Neural progenitor cell (in vitro differentiated cells): ENCODE data around the gene RNF217.
"Not testable (repeated sequence)": the region's sequence is repeated elsewhere in the genome, so short reads cannot be mapped to it uniquely, and the experiment has no call there.

Experiments
- EZH2 ChIP-seq: fragments of 200-600 bp; sonication (generic); IDR thresholded peaks from 2 replicates; pipeline ENCODE4 v1.6.1; 2017; ENCODE audit warnings: antibody characterized with exemption, mild to moderate bottlenecking, moderate library complexity
- TF ChIP-seq, protein P1 (sequence below): fragments of 200-600 bp; sonication (generic); IDR thresholded peaks from 2 replicates; pipeline ENCODE4 v1.5.1; 2017; ENCODE audit warnings: antibody characterized with exemption, mild to moderate bottlenecking

DNA sequence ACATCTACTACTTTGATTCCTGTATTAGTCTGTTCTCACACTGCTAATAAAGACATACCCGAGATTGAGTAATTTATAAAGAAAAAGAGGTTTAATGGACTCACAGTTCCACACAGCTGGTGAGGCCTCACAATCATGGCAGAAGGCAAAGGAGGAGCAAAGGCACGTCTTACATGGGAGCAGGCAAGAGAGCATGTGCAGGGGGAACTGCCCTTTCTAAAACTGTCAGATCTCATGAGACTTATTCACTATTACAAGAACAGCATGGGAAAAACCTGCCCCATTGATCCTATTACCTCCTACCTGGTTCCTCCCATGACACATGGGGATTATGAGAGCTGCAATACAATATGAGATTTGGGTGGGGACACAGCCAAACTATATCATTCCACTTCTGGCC is 42.5 kb upstream of the RNF217 start:
- TF ChIP-seq, protein P1, sequence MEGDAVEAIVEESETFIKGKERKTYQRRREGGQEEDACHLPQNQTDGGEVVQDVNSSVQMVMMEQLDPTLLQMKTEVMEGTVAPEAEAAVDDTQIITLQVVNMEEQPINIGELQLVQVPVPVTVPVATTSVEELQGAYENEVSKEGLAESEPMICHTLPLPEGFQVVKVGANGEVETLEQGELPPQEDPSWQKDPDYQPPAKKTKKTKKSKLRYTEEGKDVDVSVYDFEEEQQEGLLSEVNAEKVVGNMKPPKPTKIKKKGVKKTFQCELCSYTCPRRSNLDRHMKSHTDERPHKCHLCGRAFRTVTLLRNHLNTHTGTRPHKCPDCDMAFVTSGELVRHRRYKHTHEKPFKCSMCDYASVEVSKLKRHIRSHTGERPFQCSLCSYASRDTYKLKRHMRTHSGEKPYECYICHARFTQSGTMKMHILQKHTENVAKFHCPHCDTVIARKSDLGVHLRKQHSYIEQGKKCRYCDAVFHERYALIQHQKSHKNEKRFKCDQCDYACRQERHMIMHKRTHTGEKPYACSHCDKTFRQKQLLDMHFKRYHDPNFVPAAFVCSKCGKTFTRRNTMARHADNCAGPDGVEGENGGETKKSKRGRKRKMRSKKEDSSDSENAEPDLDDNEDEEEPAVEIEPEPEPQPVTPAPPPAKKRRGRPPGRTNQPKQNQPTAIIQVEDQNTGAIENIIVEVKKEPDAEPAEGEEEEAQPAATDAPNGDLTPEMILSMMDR = not testable (repeated sequence)
- not testable (repeated sequence) for TF ChIP-seq EZH2
